Stimulated activated CD8-positive, alpha-beta memory T cell treated with anti-CD3 and anti-CD28 coated beads, Interleukin-4, amount 100 ng/mL, for 1 hour (primary cell): ENCODE measurements around the gene ESYT1.
A peak's percentile ranks its signal among the peaks of the same experiment; 100 is the strongest.

ENCODE experiments used
- DNase-seq, 2 donors: peaks; one replicate each; pipeline ENCODE4 v3.0.0-alpha.2; 2020; ENCODE audit warnings: low read depth in 2 of 2, low spot score in 1 of 2

The ESYT1 gene

DNA sequence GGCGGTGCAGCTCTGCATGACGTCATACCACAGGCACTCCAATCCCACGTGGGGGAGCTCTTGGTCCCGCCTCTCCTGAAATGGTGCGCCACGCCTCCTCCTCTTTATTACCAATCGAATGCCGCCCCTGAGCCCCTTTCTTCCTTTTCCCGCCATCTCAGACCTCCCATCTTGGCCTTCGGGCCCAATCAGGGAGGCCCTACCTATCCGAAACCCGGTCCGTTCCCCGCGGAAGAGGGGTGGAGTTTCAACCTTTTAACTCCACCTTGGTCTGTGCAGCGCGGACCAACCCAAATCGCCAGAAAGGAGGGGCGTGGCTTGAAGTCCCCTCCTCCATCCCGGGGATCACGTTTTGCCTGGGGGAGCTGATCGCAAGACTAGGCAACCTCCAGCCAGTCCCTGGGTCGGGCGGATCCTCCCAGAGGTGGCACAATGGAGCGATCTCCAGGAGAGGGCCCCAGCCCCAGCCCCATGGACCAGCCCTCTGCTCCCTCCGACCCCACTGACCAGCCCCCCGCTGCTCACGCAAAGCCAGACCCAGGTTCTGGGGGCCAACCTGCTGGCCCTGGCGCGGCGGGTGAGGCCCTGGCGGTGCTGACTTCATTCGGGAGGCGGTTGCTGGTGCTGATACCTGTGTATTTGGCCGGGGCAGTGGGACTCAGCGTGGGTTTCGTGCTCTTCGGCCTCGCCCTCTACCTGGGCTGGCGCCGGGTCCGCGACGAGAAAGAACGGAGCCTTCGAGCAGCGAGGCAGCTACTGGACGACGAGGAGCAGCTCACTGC, at the start of gene ESYT1:
TSS of gene ESYT1 (plus strand) at position 380 of the 782 bp plus-strand sequence. CDS start at position 433, 53 bp downstream.
- peak; percentile 88 to 96 for DNase-seq

DNA sequence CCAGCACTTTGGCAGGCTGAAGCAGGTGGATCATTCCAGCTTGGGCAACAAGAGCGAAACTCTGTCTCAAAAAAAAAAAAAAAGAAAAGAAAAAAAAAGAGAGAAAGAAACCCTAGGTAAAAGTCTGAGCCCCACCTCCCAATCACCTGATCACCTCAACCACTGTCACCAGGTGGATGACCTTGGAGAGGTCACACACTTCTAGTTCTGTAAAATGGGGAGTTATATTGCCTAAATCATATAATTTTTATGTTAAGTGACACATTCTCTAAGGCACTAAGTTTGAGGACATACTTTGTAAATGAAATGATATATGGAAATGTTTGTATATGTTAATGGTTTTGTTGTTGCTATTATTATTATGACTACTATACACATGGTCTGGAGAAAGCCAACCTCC, 49.6 kb upstream of the ESYT1 start:
- DNase-seq: no peak

DNA sequence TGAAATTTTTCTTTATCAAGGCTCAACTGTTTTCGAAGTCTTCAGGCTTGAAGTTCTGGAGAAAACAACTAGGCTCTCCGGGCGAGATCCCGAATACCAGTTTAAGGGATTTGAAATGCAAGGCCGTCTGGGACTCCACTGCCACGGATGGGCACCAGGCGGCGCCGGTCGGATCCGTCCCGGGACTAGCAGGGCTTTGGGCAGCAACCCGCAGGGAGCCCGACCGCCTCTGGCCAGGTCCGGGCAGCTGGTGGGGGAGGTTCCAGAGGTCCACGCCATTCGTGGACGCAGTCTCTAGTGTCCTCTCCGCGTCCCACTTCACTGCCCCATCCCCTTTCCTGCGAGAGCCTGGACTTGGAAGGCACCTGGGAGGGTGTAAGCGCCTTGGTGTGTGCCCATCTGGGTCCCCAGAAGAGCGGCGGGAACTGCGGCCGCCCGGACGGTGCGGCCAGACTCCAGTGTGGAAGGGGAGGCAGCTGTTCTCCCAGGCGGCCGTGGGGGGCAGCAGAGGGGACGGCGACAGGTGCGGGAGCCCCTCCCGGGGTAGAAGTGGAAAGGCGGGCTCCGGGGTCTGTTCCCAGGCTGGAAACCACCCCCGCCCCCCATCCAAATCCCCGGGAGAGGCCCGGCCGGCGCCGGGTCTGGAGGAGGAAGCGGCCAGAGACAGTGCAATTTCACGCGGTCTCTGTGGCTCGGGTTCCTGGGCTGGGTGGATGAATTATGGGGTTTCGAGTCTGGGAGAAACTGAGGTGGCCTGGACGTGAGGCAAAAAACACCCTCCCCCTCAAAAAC, 48.9 kb upstream of the ESYT1 start:
- peak in 1 of 2 donors; percentile 27 for DNase-seq

GRCh38 chr12:56079723-56080555, 48.1 kb upstream of the ESYT1 start, which contains the start of gene ERBB3:
Gene ERBB3 (plus strand): TSS chr12:56080165. CDS start chr12:56080301, 136 bp downstream.
- DNase-seq: peak; percentile 35 to 44

DNA sequence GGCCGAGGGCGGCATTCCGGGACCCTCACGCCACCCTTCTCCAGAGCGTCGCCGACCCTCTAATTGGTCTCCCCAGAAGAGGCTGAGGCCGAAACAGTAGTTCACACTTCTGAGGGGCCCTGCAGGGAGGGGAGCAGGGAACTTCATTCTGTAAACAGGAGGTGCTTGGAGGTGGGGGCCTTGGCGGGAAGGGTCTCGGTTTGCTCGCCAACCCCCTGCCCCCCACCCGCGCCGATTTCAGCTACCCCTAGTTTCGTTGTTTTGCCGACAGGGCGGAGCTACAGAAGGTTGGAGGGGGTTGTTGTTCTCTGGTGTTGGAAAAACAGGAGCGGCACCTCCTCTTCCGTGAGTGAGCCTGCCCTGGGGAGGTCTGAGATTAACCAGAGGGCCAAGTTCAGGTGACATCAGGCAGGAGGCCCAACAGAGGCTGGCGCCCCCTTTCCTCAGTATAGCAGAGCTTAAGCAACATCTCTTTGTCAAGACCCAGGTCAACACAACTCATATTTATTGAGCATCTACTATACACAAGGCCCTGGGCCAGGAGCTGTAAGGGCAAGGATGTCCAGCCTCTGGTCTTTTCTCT, 47.4 kb upstream of the ESYT1 start:
- no peak for DNase-seq

- DNase-seq: no peak
These were observed 46.4 kb upstream of the ESYT1 start for GRCh38 chr12:56081393-56082347.

DNA sequence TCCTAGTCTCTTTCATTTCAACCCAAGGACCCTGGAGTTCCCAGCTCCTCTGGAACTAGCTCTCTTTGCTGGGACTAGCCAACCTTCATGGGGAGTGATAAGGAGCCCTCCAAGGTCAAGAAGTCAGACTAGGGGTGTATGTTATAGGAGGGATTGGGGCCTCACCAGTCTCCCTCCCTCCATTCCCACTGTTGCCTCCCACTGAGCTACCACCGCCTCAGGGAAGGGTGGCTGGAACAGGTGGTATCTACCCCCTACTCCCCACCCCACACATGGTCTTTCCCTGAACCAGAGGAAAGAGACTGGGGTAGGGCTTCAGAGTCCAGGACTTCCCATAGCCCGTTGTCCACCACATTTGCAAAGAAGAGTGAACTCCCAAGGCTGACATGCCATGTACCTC, 45.7 kb upstream of the ESYT1 start:
- DNase-seq: no peak

GRCh38 chr12:56082967-56083366, 45.1 kb upstream of the ESYT1 start:
- DNase-seq: no peak

DNA sequence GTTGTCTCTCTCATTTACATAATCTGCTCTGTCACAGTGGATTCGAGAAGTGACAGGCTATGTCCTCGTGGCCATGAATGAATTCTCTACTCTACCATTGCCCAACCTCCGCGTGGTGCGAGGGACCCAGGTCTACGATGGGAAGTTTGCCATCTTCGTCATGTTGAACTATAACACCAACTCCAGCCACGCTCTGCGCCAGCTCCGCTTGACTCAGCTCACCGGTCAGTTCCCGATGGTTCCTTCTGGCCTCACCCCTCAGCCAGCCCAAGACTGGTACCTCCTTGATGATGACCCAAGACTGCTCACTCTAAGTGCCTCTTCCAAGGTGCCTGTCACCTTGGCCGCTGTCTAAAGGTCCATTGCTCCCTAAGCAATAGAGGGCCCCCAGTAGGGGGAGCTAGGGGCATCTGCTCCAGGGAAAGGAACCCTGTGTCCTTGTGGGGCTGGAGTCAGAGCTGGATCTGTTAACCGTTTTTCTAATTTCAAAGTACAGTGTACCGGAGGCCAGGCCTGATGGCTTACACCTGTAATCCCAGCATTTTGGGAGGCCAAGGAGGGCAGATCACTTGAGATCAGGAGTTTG, 43.0 kb upstream of the ESYT1 start:
- DNase-seq: no peak

GRCh38 chr12:56086096-56086495, 42.0 kb upstream of the ESYT1 start:
- no peak for DNase-seq

- no peak for DNase-seq
These were observed 41.5 kb upstream of the ESYT1 start for GRCh38 chr12:56086608-56087007.

DNA sequence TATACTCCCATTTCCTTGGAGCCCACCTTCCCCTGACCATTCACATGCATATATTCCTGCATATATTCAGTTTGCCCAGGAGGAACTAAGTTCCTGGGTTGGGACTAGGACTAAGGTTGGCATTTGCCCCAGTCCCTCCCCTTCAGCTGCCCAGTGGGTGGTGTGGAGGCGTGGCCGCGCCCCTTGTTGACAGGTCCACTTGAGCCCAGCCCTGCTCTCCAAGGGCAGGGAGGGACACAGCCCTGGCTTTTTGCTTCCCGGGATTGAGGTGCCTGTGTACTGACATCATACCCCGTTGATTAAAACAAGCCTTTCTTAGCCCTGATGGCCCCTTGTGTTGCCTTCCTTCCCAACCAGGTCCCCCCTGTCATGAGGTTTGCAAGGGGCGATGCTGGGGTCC, 40.8 kb upstream of the ESYT1 start:
- no peak for DNase-seq

DNA sequence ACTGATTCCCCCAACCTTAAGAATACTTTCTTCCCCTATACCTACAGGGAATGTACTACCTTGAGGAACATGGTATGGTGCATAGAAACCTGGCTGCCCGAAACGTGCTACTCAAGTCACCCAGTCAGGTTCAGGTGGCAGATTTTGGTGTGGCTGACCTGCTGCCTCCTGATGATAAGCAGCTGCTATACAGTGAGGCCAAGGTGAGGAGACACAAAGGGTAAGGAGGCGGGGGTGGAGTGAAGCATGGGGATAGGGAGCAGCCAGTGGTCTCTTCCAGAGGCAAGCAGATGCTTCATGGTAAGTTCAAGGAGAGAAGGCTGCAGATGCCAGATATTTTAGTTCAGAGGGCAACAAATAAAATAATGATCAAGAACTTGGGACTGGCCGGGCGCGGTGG, 30.3 kb upstream of the ESYT1 start:
- DNase-seq: no peak

- no peak for DNase-seq
These were observed 29.5 kb upstream of the ESYT1 start for GRCh38 chr12:56098592-56098991.

GRCh38 chr12:56099787-56100186, 28.3 kb upstream of the ESYT1 start:
- DNase-seq: no peak

DNA sequence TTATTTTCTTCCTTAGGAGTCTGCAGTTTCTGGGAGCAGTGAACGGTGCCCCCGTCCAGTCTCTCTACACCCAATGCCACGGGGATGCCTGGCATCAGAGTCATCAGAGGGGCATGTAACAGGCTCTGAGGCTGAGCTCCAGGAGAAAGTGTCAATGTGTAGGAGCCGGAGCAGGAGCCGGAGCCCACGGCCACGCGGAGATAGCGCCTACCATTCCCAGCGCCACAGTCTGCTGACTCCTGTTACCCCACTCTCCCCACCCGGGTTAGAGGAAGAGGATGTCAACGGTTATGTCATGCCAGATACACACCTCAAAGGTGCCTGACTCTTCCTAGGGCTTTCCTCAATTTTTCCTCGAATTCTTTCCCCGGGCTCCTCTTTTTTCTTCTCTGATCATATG, 27.0 kb upstream of the ESYT1 start:
- no peak for DNase-seq

GRCh38 chr12:56102683-56103065, 25.4 kb upstream of the ESYT1 start:
- no peak for DNase-seq

DNA sequence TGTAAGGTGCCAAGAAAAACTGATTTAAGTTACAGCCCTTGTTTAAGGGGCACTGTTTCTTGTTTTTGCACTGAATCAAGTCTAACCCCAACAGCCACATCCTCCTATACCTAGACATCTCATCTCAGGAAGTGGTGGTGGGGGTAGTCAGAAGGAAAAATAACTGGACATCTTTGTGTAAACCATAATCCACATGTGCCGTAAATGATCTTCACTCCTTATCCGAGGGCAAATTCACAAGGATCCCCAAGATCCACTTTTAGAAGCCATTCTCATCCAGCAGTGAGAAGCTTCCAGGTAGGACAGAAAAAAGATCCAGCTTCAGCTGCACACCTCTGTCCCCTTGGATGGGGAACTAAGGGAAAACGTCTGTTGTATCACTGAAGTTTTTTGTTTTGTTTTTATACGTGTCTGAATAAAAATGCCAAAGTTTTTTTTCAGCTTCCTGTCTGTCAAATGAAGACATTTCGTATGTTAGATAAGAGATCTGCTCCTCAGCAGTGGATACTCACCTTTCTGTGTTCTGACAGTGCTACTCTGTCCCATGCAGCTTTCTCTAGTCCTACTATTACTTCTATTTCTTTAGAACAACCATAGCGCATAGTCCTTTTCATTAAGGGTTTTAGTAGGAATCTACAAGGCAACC, 24.9 kb upstream of the ESYT1 start:
- no peak for DNase-seq

DNA sequence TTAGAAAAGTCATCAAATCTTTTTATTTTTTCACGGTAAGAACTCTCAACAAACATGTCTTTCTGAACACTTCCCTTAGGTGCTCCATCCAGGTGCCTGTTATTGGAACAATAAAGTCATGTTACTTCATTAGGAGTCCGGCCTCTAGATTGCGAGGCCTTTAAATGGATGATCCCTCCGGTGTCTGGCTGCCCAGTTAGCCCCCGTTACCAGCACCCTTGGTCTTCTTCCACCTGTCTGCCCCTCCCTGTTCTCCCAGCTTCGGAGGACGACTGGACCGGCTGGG, 24.3 kb upstream of the ESYT1 start:
- no peak for DNase-seq
